Stimulated activated CD8-positive, alpha-beta memory T cell treated with anti-CD3 and anti-CD28 coated beads, Interleukin-15, amount 100 ng/mL, for 48 hours (primary cell): ENCODE data around the gene ZNF346.
"Not testable (repeated sequence)": the region's sequence is repeated elsewhere in the genome, so short reads cannot be mapped to it uniquely, and the experiment has no call there.

ENCODE experiments used
- DNase-seq, 2 donors: peaks; one replicate each; pipeline ENCODE4 v3.0.0-alpha.2; 2020; ENCODE audit warnings: low read depth in 2 of 2

The ZNF346 gene

GRCh38 chr5:177008716-177009115 lies 13.8 kb upstream of the ZNF346 start:
- DNase-seq, result no peak

GRCh38 chr5:177010153-177010552 lies 12.3 kb upstream of the ZNF346 start:
- no peak for DNase-seq

- no peak for DNase-seq
Measured at GRCh38 chr5:177015156-177015555, 7.3 kb upstream of the ZNF346 start.

DNA sequence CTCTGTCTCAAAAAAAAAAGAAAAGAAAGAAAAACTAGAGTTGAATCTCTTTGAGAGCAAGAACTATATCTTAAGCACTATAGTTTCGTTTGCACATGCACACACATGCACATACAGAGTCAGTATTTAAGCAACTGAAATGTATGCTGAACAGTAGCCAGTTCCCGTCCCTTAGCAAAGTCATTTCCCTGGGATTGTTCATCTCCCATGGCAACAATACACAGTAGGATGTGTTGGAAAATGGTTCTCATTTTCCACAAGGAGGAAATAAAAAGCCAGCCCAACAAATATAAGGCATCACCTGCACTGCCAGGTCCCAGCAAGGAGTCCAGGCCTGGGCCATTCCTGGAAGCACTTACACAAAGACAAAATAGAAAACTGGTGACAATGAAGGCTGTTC lies 4.2 kb upstream of the ZNF346 start:
- DNase-seq, result no peak

DNA sequence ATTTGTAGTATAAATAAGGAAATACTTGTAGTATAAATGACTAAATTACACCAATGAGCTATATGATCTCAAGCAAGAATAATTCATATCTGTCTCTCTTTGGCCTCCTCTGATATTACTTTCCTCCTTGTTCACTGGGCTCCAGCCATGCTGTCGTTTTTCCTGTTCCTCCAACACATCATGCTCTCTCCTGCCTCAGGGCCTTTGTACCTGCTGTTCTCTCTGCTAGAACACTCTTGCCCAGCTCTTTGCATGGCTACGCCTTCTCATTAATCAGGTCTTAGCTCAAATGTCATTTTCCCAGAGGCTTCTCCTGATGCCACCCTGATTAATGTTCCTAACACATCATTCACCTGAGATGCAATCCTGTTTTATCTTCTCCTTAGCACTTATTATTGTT lies 2.5 kb upstream of the ZNF346 start:
- no peak for DNase-seq

DNA sequence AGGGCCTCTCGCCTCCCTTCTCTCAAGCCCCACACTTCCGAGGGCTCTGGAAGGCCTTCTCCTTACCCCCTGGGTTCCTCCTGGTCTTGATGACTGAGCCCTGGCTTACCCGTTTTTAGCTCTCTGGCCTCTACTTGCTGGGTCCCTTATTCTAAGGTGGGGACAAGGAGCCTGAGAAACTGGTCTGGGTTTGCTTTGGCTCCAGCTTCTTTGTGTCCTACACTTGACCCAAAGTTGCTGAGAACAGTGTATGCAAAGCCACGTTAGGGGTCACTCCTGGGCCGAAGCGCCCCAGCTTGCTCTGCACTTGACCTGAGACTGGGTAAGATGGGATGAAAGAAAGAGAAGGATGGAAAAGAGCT lies 788 bp downstream of the ZNF346 start:
- DNase-seq, result no peak

DNA sequence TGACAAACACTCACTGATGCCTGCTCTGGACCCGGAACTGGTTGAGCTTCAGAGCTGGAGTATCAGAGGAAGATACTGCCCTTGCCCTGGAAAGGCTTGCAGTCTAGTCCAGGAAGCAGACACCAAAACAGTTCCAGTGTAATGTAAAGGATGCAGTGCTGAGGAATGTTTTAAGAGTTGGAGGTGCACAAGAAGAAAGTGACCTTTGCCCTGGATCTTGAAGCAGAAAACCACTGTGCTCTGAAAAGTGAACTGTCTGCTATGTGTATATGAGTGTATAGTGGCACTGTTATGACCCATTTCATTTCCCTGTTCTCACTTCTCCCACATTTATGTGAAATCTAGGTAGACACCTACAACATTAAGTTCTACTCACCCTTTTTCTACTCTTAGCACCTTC lies 2.1 kb downstream of the ZNF346 start:
- no peak for DNase-seq

DNA sequence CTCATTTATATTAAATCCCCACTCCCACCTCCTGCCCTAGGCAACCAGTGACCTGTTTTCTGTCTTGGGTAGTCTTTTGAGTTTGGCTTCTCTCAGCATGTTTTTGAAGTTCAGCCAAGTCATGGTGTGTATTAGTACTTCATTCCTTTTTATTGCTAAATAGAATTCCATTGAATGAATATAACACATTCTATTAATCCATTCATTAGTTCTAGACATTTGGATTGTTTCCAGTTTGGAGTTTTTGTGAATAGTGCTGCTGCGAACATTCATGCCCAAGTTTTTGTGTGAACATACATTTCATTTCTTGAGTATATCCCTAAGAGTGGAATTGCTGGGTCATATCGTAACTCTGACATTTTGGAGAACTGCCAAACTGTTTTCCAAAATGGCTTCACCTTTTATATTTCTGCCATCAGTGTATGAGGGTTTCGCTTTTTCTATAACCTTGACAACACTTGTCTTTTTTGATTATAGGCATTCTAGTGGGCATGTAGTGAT lies 2.7 kb downstream of the ZNF346 start:
- no peak for DNase-seq

DNA sequence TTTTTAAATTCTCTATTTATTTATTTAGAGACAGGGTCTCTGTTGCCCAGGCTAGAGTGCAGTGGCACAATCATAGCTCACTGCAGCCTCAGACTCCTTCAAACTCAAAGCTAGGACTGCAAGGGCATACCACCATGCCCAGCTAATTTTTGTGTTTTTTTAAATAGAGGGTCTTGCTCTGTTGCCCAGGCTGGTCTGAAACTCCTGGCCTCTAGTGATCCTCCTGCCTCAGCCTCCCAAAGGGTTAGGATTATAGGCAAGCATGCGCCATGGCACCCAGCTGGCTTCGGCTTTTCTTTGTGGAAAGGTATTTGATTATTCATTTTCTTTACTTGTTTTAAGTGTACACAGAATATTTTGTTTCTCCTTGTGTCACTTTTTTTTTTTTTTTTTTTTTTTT lies 5.2 kb downstream of the ZNF346 start:
- no peak for DNase-seq

- DNase-seq, result no peak
Measured at GRCh38 chr5:177029498-177029897, 7.0 kb downstream of the ZNF346 start.

- DNase-seq, result no peak
Measured at GRCh38 chr5:177035976-177036375, 13.5 kb downstream of the ZNF346 start.

DNA sequence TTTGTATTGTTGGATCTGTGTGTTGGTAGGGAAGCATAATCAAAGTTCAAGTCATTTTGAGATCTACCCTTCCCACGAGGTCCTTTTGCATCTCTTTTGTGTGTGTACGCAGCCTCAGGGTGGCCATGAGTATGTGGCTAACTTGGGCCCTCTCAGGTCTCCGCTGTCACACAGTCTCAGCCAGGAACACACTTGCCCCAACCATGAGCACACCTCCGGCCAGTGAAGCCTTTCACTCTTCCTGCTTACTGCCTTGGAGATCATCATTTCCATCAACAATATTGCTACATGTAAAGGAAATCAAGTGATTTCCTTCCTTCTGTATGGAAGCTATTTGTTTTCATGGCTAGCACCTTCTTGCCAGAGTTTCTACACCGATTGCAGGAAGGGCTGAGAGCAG lies 13.9 kb downstream of the ZNF346 start:
- no peak for DNase-seq

DNA sequence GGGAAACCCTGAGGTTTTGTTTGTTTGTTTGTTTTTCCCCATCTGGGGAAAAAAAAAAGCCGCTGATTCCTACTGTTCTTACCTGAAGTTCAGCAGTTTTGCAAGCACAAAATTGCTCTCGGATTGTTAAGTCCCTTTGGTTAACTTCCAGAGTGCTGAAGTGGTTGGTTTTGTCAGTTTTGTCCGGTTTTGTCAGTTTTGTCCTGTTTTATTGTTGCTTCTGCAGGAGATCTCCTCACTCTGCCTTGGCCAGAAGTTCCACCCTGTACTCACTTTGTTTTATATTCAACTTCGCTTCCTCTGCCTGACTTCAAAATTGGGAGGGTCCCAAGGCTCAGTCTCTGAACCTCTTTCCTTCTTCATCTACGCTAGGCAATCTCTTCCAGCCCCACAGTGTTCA lies 14.4 kb downstream of the ZNF346 start:
- no peak for DNase-seq

DNA sequence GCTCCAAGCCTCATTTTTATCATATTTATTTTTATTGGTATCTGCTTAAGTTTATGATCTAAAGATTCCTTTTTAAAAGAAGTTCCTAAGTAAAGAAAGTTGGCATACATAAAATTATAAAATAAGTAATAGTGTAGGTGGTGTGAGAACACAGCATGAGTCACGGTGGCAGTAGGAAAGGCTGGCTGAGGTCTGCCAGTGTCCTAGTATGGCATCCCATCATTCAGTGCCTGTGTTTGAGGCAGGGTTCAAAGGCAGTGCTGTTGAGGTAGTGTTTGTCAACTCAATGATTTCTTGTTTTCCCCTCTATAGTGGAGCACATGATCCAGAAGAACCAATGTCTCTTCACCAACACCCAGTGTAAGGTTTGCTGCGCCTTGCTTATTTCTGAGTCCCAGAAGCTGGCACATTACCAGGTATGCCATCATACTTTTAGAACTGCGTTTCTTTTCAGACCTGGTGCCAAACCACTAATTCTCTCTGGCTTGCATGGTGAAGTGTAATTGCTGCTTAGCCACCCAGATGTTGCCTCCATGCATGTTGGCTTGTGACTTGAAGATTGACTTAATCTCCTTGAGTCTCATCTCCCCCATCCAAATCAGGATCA lies 18.4 kb downstream of the ZNF346 start:
- no peak for DNase-seq

GRCh38 chr5:177041936-177042335 lies 19.4 kb downstream of the ZNF346 start:
- no peak for DNase-seq

- no peak for DNase-seq
Measured at GRCh38 chr5:177043114-177043513, 20.6 kb downstream of the ZNF346 start.

DNA sequence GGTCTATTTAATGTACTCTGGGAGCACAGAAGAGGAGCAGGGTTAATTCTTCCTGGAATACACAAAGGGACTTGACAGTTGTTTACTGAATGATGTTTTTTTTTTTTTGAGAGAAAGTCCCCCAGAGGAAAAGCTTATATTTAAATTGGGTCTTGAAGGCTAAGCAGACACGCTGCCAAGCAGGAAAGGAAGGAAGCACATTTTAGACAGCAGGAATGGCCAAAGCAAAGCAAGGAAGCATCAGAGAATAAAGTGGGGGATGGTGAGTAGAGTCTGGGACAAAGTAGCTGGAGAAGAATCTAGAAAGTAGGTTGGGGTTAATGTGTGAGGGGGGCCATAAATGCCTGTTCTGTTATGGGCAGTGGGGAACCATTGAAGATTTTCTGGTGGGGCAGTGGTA lies 21.5 kb downstream of the ZNF346 start:
- DNase-seq, result no peak

GRCh38 chr5:177044641-177045040 lies 22.1 kb downstream of the ZNF346 start:
- no peak for DNase-seq

GRCh38 chr5:177045631-177046030 lies 23.1 kb downstream of the ZNF346 start:
- no peak for DNase-seq

GRCh38 chr5:177048531-177048930 lies 26.0 kb downstream of the ZNF346 start:
- DNase-seq, result not testable (repeated sequence)

GRCh38 chr5:177049285-177049684 lies 26.8 kb downstream of the ZNF346 start:
- DNase-seq, result no peak

DNA sequence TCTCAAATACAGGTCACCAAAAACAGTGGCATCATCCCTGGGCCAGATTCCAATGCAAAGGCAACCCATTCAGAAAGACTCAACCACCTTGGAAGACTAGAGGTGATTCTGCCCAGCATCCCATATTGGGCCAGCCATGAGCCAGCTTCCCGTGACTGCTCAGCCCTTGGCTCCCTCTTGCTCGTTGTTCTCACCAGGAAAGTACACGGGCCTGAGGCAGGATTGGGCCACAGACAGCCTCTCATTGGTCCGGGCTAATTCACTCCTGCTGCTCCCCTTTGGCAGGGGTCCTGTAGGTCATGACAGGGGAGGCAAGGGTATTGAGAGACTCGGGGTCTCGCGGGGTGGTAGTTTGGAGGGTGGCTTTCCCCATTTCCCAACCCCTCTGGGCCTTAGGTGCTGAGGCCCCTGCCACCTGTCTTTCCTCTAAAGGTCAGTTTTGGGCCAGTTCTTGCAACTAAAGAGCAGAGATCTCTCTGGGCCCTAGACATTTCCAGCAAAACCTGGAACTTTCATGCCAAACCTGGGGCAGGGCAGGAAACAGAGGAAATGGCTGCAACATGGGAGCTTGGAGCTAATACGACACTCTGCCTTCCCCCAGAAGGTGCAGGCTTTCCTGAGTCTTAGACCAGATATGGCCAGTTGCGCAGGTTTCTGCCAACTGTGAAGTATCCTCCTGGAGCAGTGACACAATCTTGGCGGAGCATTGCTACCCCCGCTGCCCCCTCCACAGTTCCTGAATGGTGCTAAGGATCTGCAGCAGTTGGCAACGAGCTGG lies 42.2 kb downstream of the ZNF346 start:
- no peak for DNase-seq

- DNase-seq, result no peak
Measured at GRCh38 chr5:177065491-177065890, 43.0 kb downstream of the ZNF346 start.

GRCh38 chr5:177066224-177066623 lies 43.7 kb downstream of the ZNF346 start:
- no peak for DNase-seq
